Endothelial cell of umbilical vein (primary cell): ENCODE data around the gene GNB1. TPM values are rescaled to one million over a fixed set of nuclear protein-coding genes. Genes with fewer than 3 reads are reported as not detected.

Source experiments
- BruUV-seq: library from RNA; stranded (reverse); fragments of 400-500 nt; replicated peaks from 2 replicates; lab custom pipeline; 2021; lab: Mats Ljungman, UMichigan
- CTCF ChIA-PET: fragments of 300-600, 350-600 bp; sonication (Branson Sonifier 250); formaldehyde crosslinking; loops from one replicate; lab custom pipeline; 2021; ENCODE audit warnings: antibody characterized with exemption, inconsistent platforms; lab: Charles Lee
- POLR2A ChIA-PET: fragments of 300-600, 350-600 bp; sonication (Branson Sonifier 250); formaldehyde crosslinking; loops from one replicate; lab custom pipeline; 2021; ENCODE audit warnings: antibody characterized with exemption, inconsistent platforms; lab: Charles Lee
- DNase-seq: peaks from one replicate; pipeline ENCODE4 v3.0.0-alpha.2; 2011; ENCODE audit warnings: low read depth, low spot score
- FAIRE-seq: peaks from 2 replicates; lab custom pipeline; 2011; peaks lifted over from hg19 to GRCh38; lab: Jason Lieb, UNC
- H2AFZ ChIP-seq: 2 replicates; pipeline ENCODE4 v1.6.0; 2012; ENCODE audit warnings: low read depth, low read length, control low read depth, inconsistent platforms
- H3K27ac ChIP-seq: 2 replicates; pipeline ENCODE4 v1.5.1; 2011; ENCODE audit warnings: low read depth, mild to moderate bottlenecking, control low read depth, low read length, moderate library complexity; ENCODE audit not compliant: insufficient read depth
- H3K27me3 ChIP-seq, 2 experiments: 2 replicates each; pipeline versions ENCODE4 v1.6.0 to v1.6.1; 2011; ENCODE audit warnings: low read length in 2 of 2, mixed read lengths in 1 of 2; ENCODE audit not compliant: control insufficient read depth in 2 of 2, insufficient read depth in 2 of 2
- H3K36me3 ChIP-seq, 2 experiments: 2 replicates in 1 of 2; 3 replicates in 1 of 2; pipeline ENCODE4 v1.5.1; 2011; ENCODE audit warnings: low read length in 2 of 2, mild to moderate bottlenecking in 1 of 2, moderate library complexity in 1 of 2; ENCODE audit not compliant: control insufficient read depth in 2 of 2, insufficient read depth in 2 of 2; ENCODE audit errors: extremely low read depth in 1 of 2
- H3K4me1 ChIP-seq: 3 replicates; pipeline ENCODE4 v1.5.1; 2011; ENCODE audit warnings: mild to moderate bottlenecking, low read length; ENCODE audit not compliant: control insufficient read depth, insufficient read depth; ENCODE audit errors: extremely low read depth
- H3K4me2 ChIP-seq: 2 replicates; pipeline ENCODE4 v1.6.1; 2011; ENCODE audit warnings: low read length, control low read depth, mixed read lengths; ENCODE audit not compliant: insufficient read depth
- H3K4me3 ChIP-seq, 3 experiments: fragments of 200-600 bp in 1 of 3; sonication (generic), shearing (Covaris generic) in 1 of 3; replicated peaks in 1 of 3; 2 replicates each; pipeline ENCODE4 v1.5.1; 2011 to 2016; ENCODE audit warnings: control low read depth in 3 of 3, low read length in 3 of 3, mild to moderate bottlenecking in 2 of 3, inconsistent platforms in 1 of 3, low read depth in 1 of 3, moderate library complexity in 1 of 3; ENCODE audit not compliant: insufficient read depth in 1 of 3
- H3K79me2 ChIP-seq: 2 replicates; pipeline ENCODE4 v1.6.0; 2012; ENCODE audit warnings: low read length, inconsistent platforms; ENCODE audit not compliant: control insufficient read depth, insufficient read depth
- H3K9ac ChIP-seq: replicated peaks from 2 replicates; pipeline ENCODE3; 2011; ENCODE audit warnings: low read length, control low read depth; ENCODE audit not compliant: insufficient read depth; ENCODE audit errors: extremely low read depth
- H3K9me1 ChIP-seq: replicated peaks from 3 replicates; pipeline ENCODE4 v1.6.0; 2011; ENCODE audit warnings: mild to moderate bottlenecking, low read length; ENCODE audit not compliant: control insufficient read depth, insufficient read depth; ENCODE audit errors: extremely low read depth
- H3K9me3 ChIP-seq: replicated peaks from 2 replicates; pipeline ENCODE4 v1.5.1; 2012; ENCODE audit warnings: low read length, inconsistent platforms; ENCODE audit not compliant: control insufficient read depth, insufficient read depth
- H4K20me1 ChIP-seq: replicated peaks from 2 replicates; pipeline ENCODE3; 2011; ENCODE audit warnings: mild to moderate bottlenecking, low read length; ENCODE audit not compliant: control insufficient read depth, insufficient read depth; ENCODE audit errors: extremely low read depth
- EZH2 ChIP-seq: IDR thresholded peaks from 2 replicates; pipeline ENCODE4 v1.6.1; 2012; ENCODE audit warnings: borderline replicate concordance, low read depth, mild to moderate bottlenecking, moderate library complexity, low read length, inconsistent platforms; ENCODE audit not compliant: severe bottlenecking
- FOS ChIP-seq: IDR thresholded peaks from 2 replicates; pipeline ENCODE4 v1.6.1; 2011; ENCODE audit warnings: mild to moderate bottlenecking, low read length, moderate library complexity, borderline replicate concordance; ENCODE audit not compliant: insufficient read depth
- GATA2 ChIP-seq: IDR thresholded peaks from 2 replicates; pipeline ENCODE4 v1.7.0; 2011; ENCODE audit warnings: low read depth, mild to moderate bottlenecking, moderate library complexity, mixed read lengths, low read length; ENCODE audit not compliant: insufficient read length, insufficient read depth
- JUN ChIP-seq: IDR thresholded peaks from 2 replicates; pipeline ENCODE4 v1.6.1; 2011; ENCODE audit warnings: borderline replicate concordance, low read depth; ENCODE audit not compliant: insufficient read length, insufficient read depth
- MYC ChIP-seq: IDR thresholded peaks from one replicate; pipeline ENCODE4 v1.6.1; 2011; ENCODE audit warnings: mild to moderate bottlenecking, low read depth, low read length
- POLR2A ChIP-seq: IDR thresholded peaks from 2 replicates; pipeline ENCODE4 v1.6.1; 2012; ENCODE audit warnings: low read depth, mild to moderate bottlenecking, control low read depth, low read length
- POLR2AphosphoS5 ChIP-seq: IDR thresholded peaks from 2 replicates; pipeline ENCODE4 v1.6.1; 2012; ENCODE audit warnings: low read depth, mild to moderate bottlenecking, control low read depth, low read length, moderate library complexity; ENCODE audit not compliant: insufficient read depth
- dilution Hi-C: fragments of 300-500 bp; cut with MboI; formaldehyde crosslinking; loops from one replicate; pipeline ENCODE4 v1.15.0; 2019; ENCODE audit warnings: low sequenced_read_pairs; ENCODE audit not compliant: extremely low pct_ligation_motif_present
- intact Hi-C: fragments of 100-400 bp; cut with micrococcal nuclease; formaldehyde crosslinking; loops from one replicate; pipeline ENCODE4 v1.10.0; 2022
- polyA plus RNA-seq, 4 experiments: library from polyadenylated mRNA; depleted of rRNA in 3 of 4; stranded (reverse) in 3 of 4; unstranded in 1 of 4; fragments of >200 nt; gene quantifications; 2 replicates each; pipeline versions ENCODE4 v1.2.1 to v1.2.3, GENCODE V29; 2011 to 2012; ENCODE audit warnings: missing spikeins in 1 of 4
- total RNA-seq: library from RNA; stranded (reverse); gene quantifications from 2 replicates; pipeline ENCODE4 v1.2.3, GENCODE V29; 2021
- TF ChIP-seq, protein P1 (sequence below), 2 donors: IDR thresholded peaks; 1 replicate in 1 of 2; 2 replicates in 1 of 2; pipeline ENCODE4 v1.5.1; 2011; ENCODE audit warnings: low read length in 2 of 2, mild to moderate bottlenecking in 2 of 2, moderate library complexity in 2 of 2, control low read depth in 1 of 2, inconsistent platforms in 1 of 2, low read depth in 1 of 2; ENCODE audit not compliant: insufficient read depth in 1 of 2; ENCODE audit errors: extremely low read depth in 1 of 2
- TF ChIP-seq, protein P2 (sequence below): IDR thresholded peaks from 2 replicates; pipeline ENCODE4 v1.6.1; 2011; ENCODE audit not compliant: insufficient read depth, insufficient read length

GNB1 gene
- total and polyA plus RNA-seq, 2 donors (not counting 3 experiments of a cell fraction or from before 2014, with no cell fraction given): 501 to 529 TPM

GRCh38 chr1:1817221-1817620 is 73.7 kb downstream of the GNB1 start:
- TF ChIP-seq POLR2A (no peak), GATA2 (no peak), MYC (no peak), FOS (no peak), EZH2 (no peak), JUN (no peak), POLR2AphosphoS5 (no peak)
- TF ChIP-seq, protein P1, sequence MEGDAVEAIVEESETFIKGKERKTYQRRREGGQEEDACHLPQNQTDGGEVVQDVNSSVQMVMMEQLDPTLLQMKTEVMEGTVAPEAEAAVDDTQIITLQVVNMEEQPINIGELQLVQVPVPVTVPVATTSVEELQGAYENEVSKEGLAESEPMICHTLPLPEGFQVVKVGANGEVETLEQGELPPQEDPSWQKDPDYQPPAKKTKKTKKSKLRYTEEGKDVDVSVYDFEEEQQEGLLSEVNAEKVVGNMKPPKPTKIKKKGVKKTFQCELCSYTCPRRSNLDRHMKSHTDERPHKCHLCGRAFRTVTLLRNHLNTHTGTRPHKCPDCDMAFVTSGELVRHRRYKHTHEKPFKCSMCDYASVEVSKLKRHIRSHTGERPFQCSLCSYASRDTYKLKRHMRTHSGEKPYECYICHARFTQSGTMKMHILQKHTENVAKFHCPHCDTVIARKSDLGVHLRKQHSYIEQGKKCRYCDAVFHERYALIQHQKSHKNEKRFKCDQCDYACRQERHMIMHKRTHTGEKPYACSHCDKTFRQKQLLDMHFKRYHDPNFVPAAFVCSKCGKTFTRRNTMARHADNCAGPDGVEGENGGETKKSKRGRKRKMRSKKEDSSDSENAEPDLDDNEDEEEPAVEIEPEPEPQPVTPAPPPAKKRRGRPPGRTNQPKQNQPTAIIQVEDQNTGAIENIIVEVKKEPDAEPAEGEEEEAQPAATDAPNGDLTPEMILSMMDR (IDR thresholded peaks at IDR 0.05; ENCODE audit: extremely low read depth in 1 of 2, insufficient read depth in 1 of 2, low read depth in 1 of 2, low read length in 2 of 2): no peak
- TF ChIP-seq, protein P2, sequence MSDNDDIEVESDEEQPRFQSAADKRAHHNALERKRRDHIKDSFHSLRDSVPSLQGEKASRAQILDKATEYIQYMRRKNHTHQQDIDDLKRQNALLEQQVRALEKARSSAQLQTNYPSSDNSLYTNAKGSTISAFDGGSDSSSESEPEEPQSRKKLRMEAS: no peak
- intact Hi-C loops (no loop called here), dilution Hi-C loops (no loop called here)
- Histone ChIP-seq H3K9ac (no peak overlapping the region), H3K9me3 (no peaks in the 10 kb centered on the region), H2AFZ (no peak overlapping the region), H3K4me1 (no peaks in the 10 kb centered on the region), H4K20me1 (no peaks in the 10 kb centered on the region), H3K36me3 (peaks cover 22 to 23% of the 10 kb centered on the region in 2 experiments), H3K9me1 (no peaks in the 10 kb centered on the region), H3K79me2 (peaks cover 73% of the 10 kb centered on the region), H3K27ac (no peak overlapping the region), H3K27me3 (no peaks in the 10 kb centered on the region), H3K4me2 (no peak overlapping the region), H3K4me3 (no peak overlapping the region)
- ChIA-PET CTCF (no interaction called here), POLR2A (no interaction called here)
- no peak for DNase-seq
- no peak for FAIRE-seq
- no TSS peak for BruUV-seq
